Measurements from ENCODE around the gene SOHLH1.

- no peak for TF ChIP-seq EZH2 (IDR thresholded peaks at IDR 0.05; ENCODE audit: insufficient read depth, poor library complexity, severe bottlenecking)
- TF ChIP-seq EZH2phosphoT487 (IDR thresholded peaks at IDR 0.05; ENCODE audit: insufficient read depth, low read depth): no peak
Observed at GRCh38 chr9:135677641-135678168, 21.6 kb downstream of the SOHLH1 start.

Data from GM23248 (cell line).